GM21619 (cell line): Measurements from ENCODE around the gene PSD2.

Experiments used
- ATAC-seq: cut with Tn5 transposase; IDR thresholded peaks from one replicate; pipeline ENCODE4 v1.9.1; 2021; ENCODE audit not compliant: unreplicated experiment

PSD2 gene

DNA sequence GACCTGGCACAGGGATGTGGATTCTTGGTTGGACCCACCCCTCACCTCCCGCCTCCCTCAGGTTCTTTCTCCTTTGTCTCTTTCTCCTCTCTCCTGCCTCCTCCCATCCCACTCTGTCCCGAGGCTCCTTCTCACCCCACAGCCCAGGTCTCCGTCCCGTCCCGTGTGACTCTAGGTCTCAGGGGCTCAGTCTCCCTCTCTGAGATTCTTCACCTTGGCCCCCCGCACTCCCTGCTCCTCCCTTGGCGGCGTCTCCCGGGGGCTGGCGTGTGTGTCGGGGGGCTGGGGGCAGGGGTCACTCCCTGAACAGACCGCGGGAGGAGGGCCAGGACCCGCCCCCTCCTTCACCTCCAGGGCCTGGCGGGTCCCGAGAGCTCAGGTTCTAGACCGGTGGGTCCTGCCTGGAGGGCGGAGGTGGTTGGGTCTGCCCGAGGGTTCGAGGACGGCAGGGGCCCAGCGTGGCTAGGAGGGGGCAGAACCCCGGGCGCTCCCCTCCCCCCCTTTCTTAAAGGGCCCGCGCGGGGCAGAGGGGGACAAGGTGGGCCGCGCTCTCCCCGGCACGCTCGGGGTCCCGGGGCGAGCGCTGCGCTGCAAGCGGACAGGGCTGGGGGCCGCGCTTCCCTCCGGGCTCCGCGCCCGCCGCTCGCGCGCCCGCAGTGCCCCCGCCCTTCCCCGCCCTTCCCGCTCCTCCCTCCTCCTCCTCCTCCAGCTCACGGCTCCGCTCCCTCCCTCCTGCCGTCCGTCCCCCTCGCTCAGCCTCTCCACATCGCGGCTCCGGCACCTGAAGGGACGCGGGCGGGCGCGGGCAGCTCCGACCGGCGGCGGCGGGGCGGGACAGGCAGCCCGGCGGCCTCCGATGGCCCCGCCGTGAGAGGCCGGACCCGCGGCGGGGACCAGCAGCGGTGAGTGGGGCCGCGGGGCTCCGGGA, at the start of gene PSD2:
Gene PSD2 (plus strand): TSS at position 735 of the 928 bp plus-strand sequence. CDS start 13,633 bp downstream, outside the sequence.
- no peak for ATAC-seq

DNA sequence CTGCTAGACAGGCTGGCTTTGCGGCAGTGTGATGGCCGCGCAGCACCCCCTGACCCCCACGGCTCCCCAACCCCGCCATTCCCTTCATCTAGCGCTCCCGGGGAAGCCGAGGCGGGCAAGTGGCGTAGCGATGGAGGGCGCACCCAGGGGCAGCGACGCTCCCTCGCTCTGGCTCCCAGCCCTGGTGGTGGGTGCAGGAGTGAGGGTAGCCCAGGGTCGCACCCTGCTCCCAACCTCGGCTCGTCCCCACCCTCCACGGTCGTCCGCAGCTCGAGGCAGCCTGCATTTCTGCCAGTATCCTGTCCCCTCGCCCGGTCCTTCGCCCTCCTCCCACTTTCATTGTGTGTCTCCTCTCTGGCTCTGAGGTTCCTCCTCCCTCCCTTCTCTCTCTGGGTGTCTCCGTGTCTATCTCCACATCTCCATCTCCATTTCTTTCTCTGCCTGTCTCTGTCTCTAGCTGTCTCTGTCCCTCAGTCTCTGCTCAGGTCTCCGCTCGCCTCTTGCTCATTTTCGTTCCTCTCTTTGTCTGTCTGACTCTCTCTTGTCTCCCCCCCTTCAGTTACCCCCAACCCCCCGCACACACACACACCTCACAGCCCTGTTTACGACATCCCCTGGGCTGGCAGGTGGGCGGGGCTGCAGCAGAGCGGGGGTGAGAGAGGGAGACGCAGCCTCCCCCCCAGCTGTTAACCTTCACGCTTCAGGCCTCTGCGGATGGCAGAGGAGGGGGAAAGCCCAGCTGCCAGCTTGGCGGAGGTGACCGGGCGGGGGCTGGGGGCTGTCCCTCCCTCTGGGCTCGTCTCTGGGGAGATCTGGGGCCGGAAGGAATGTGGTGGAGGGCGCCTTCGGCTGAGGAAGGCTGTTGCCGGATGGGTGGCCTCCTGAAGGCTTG, 48.7 kb upstream of the PSD2 start:
- peak; percentile 45 for ATAC-seq

DNA sequence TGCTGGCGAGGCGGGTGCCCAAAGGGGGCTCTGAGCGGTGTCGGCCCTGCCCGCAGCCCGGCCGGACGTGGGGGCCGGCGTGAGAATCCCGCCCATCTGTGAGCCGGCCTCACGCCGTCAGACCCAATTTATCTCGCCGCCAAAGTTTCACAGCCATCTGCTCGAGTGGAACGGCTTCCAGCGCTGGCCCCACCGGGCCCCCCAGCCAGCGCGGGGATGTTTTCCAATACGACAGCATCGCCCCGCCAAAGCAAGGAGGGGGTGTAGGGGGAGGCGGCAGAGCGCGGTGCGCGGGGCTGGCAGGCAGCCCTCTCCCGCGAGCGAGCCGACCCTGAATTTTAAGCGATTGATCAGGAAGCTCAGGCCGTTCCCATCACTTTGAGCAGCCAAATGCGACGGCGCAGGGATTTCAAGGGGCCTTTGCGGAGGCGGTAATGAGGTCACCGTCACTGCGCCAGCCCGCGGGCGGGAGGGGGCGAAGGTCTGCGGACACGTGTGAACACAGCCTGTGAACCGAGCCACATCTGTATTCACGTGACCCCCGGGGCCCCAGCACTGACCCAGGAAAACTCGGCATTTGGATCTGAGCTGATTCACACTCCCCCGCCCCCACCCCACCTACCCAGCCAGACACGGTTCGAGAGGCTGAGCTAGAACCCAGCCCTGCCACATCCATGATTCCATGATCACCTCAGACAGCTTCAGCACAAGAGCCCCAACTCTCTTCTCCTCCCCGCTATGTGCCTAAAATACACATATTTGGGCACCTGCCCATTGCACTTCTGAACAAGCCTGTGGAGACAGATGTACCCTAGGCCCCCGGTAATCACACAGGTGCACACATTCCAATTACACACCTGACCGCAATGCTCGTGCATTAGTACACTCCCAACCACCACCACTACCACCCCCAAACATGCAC, 47.8 kb upstream of the PSD2 start:
- peak; percentile 9 for ATAC-seq

DNA sequence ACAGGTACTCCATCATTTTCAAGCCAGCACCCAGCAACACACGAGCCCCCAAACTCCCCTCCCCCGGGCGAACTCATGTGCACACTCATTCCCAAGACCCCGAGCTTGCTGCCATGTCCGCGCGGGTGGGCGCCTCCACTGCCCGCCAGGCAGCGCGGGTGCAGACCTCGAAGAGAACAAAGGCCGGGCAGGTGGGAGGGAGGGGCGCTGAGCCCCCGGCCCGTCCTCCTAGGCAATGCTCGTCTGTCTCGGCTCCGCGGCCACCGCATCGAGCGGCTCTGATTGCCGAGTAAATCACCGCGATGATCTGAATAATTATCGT, 47.1 kb upstream of the PSD2 start:
- no peak for ATAC-seq

DNA sequence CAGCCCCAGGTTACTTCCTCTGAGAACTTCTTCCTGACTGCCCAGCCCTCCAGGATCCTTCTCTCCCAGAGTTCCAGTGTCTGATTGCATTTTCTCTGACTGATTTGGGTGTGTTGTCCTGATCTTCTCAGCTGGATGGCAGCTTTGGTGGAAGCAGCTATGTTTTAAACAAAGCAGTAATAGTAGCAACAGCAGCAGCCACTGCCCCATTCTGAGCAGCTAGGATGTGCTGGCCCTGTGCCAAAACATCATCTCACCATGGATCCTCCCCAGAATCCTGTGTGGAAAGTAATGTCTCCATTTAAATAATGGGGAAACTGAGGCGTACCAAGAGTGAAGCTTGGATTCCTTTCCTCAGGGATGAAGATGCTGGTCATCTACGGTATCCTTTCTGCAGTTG, 46.4 kb upstream of the PSD2 start:
- ATAC-seq: no peak

DNA sequence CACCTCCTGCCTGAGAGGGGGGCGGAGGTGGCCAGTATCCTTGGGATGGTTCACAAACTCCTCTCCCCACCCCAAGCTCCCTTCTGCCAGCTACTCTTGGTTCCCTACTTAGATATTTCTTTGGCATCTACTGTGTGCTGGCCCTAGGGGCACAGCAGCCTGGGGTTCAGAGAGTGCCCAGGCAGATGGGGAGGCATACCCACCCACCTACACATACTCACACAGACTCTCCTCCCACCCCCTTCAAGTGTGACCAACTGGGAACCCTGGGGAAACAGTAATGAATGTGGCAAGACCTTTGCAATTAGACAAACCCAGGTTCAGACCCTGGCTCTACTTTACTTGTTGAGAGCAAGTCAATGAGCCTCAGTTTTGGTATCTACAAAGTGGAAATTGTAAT, 44.4 kb upstream of the PSD2 start:
- no peak for ATAC-seq

DNA sequence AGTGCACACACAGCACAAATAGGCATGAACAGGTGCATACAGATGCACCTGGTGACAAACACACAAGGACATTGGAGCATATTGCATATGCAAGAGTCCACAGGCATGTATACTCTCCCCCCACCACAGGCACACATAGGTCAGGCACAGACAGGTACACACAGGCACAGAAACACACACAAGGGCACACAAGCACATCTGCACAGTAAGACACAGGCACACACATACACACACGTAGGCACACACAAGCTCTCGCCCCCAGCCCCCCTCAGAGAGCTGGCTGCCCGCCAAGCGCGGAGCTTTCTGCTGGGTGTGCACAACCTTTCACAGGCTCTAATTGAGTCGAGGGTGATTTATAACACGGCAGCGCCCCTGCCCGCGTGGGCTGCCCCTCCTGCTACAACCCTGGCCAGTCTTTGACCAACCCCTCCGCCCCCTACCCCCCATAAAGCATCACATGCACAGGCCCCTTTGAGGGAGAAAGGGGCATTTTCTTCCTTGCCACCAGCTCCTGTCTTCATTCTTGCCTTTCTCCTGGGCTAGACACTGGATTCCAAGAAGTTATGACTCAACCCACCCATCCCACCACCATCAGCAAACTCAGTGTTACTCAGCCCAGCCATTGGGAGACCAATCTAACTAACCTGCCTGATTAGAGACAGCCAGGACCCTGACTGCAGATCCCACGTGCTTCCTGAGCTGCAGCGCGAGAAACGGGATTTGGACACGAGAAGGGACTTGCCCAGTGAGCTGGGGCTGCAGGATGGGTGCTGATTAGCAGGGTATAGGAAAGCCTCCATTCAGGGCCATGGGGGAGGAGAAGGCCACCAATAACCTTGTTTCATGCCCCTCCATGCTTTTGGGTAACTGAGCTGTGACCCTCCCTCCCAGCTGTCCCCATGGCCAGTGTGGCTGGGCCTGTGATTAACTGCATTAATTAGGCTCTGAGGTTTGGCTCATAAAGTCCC, 42.8 kb upstream of the PSD2 start:
- no peak for ATAC-seq

DNA sequence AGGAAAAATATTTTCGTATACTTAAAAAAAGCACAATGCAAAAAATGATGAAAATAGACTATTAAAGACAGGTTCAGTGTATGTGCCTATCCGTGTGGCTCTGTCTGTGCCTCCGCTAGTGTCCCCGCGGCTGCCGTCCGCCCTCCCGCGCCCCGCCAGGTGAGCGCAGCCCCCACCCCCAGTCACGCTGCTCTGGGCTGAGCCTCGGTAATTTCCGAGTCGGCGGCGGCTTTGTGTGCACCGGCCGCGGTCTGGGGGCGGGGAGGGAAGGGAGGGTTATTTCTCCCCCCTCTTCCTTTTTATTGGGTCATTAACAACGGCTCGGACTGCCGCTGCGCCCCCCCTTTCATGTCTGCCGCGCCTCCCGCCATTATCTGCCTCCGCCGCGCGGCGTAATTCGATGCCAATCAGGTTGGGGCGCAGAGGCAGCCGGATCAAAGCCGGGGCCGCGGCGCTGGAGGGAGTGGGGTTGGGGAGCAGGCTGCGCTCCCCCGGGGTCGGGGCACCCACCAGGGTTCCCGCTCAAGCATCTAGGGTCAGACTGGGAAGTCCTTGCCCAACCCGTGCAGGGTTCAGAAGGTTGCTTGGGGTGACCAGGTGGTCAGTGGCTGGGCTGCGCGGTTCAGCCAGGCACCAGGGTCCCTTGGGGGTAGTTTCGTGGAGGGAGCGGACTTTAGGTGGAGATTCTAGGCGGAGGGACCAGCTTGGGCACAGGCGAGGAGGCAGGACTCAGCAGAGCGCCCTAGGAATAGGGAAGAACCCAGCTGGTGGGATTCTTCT, 39.5 kb upstream of the PSD2 start:
- no peak for ATAC-seq

DNA sequence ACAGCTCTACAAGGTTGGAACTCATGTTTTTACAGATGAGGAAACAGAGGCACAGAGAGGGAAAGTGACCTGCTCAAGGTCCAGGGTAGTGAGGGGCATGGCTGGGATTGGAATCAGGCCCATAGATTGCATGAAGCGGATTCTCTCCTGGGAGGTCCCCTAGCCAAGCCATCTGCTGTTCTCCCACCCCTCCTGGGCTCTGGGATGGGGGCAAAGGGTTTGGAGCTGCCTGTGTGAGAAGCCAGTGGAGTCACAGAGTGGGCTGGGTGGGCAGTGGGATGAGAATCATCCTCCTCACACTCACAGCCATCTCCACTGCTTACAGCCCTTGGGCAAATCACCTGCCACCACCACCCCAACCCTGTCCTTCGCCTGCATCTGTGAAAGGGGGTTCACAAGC, 38.6 kb upstream of the PSD2 start:
- no peak for ATAC-seq

DNA sequence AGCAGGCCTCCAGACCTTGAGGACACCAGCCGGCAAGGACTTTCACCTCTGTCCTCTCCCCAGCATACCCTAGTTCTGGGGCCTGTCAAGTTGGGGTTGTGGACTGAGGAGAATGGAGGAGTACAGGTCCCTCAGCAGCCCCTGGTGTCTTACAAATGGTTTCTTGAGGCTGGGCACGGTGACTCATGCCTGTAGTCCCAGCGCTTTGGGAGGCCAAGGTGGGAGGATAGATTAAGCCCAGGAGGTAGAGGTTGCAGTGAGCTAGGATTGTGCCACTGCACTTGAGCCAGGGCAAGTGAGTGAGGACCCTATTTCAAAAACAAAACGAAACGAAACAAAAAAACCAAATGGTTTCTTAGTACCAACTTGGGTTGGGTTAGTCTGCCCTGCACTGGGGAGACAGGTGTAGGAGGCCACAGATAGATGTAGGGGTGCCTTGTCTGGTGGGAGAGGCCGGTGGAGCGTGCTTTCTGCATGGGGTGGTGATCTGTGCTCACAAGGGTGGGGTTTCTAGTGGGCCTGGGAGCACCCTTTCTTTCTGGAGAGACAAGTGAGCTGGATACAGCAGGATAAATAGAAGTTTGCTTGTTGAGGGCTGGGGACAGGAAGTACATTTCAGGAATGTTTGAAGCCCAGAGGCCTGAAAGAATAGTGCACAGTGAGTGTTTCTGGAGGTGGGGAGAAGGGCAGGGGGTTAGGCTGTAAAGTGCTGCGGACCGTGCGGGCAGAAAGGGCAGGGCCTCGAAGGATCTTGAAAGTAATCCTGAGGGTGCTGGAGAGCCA, 37.7 kb upstream of the PSD2 start:
- no peak for ATAC-seq

DNA sequence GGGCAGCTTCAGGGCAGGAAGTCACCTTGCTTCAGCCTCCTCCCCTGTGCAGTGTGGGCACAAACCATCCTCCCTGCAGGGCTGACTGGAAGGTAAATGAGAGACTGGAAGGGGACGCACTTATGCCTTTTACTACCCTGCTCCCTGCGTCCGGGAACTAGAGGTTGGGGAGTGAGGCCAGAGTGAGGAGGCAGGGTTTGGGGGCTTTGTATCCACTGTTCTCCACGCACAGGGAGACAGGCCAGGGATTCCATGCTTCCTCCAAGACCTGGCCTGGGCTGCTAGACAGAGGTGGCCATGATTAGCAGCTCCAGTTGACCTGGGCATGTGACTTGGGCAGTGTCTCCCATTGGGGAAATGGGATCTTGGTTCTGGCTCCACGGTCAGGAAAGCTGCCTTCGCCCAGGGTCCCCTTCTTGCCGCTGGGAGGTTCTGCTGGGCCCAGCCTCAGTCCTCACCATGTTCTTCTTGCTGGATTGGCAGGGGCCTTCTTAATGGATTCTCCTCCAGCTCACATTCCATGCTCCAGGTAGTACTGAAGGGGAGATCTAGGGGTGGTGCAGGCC, 37.0 kb upstream of the PSD2 start:
- no peak for ATAC-seq

DNA sequence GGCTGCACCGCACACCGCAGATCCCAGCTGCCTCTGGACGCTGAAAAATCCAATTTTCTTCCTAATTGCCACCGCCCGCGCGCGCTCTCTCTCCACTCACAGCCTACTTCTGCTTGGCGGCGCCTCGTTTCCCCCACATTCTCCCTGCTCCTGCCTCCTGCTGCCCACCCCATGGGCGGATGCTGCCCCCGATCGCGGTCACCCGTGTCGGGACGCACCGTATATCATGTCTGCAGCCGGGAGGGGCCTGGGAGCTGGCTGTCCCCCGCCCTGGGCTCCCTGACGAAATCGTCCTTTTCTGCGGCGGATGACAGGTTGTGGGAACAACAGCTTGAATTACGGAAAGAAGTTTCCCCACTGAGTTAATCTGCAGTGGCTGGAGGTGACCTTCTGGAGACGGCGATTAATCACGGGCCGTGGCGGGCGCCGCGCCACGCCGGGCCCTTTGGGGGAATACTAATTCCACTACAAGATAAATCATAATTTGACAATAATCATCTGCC, 36.3 kb upstream of the PSD2 start:
- no peak for ATAC-seq

DNA sequence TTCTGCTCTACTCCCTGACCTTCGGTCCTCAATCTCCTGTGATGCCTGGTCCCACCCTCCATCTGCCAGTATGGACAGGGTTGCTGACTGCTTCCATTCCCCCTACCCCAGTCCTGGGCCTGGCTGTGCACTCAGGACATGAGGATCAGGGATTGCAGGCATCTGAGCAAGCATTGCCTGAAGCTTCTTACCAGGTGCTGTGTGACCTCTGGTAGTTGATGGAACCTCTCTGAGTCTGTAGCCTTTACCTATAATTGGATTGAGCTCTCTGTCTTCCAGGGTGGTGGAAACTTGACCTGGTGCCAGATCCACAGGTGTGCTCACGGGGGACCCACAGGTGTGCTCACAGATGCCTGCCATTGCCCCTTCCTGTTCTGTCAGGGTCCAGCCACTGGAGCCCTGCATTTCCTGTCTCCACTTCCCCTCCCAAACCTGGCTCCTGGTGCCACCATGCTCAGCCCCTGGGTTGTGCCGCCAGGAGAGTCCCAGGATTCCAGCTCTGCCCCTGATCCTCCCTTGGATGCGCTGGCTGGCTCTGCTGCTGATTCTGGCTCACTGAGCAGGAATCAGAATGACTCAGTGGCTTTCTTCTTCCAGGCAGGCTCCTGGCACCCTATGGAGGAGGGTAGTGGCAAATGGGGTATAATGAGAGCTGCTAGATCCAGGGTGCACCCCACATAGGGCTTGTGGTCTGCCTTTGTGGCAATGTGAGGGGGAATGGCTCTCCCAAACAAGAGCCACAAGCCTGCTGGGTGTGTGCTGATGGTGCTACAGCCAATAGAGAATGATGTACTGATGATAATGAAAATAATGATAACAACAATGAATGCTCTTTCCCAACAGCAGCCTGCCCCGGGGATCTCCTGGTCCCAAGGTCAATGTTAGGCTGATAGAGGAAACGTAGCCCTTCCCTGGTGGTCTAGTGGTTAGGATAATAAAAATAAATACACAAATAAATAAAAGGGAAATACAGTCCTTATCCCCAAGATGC, 35.2 kb upstream of the PSD2 start:
- ATAC-seq: no peak

DNA sequence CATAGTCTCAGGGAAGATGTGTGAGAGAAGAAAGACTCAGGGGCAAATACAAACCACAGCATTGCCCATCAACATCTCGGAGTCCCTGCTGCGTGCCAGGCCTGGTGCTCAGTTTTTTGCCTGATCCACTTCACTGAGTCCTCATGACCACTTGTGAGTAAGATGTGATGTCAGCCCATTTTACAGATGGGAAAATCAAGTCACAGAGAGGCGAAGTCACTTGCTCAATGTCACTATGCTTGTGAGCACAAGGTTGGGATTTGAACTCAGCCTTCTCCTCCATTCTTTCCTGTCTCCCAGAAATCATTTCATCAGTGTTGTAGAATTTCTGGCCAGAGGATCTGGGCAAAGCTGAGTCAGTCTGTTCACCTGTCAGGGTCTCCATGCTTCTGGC, 34.6 kb upstream of the PSD2 start:
- ATAC-seq: no peak

DNA sequence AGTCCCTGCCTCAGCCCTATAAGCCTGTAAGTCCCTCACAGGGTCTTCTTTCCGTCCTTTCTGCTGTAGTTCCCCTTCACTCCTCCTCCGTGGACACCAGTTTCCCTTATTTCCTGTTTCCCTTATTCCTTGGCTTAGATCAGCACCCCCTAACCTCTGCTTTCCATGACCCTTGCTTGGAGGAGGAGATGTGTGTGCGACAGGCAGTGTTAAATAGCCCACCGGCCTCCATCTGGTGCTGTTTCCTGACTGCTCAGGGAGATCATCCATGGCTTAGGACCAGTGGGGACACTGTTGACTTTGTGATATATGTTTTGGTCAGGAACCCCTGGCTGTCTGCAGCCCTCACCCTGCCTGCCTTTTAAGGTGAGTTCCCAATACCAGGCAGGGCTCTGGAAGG, 34.1 kb upstream of the PSD2 start:
- ATAC-seq: no peak

DNA sequence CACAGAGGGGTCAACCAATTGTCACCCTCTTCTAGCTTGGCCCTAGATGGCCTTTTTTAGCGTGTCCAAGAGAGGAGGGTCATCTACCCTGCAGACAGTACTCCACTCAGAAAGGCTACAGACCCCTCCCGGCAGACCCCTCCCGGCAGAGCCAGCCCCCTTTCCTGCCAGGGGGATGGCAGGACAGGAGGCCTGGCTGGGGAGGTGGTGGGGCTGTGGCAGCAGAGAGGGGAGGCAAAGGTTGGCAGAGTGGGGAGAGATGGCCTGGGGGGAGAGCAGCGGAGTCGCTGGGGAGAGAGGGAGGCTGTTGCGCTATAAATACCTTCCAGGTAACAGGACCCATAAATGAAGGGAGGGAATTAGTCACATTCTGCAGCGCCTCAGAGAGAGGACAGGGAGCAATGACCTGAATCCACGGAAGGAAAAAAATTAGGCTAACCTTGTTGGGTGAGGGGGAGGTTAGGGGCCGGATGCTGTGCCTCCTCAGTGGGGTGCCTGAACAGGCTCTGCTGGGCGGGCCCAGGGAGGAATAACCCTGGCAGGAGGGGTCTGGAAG, 32.9 kb upstream of the PSD2 start:
- ATAC-seq: no peak
